HepG2 (cell line): Measurements from ENCODE around the gene HDHD3. TPM values are rescaled to one million over a fixed set of nuclear protein-coding genes. Genes with fewer than 3 reads are reported as not detected.

ENCODE experiments used
- BRCA1 ChIP-seq: sonication (generic); formaldehyde crosslinking; IDR thresholded peaks from 2 replicates; pipeline ENCODE4 v1.4.0; 2020; ENCODE audit warnings: missing genetic modification reagents
- NAIF1 ChIP-seq: sonication (generic); formaldehyde crosslinking; IDR thresholded peaks from 2 replicates; pipeline ENCODE4 v1.5.0; 2020; ENCODE audit warnings: mild to moderate bottlenecking, missing genetic modification reagents, borderline replicate concordance
- PHF21A ChIP-seq: sonication (generic); formaldehyde crosslinking; IDR thresholded peaks from 2 replicates; pipeline ENCODE4 v1.5.0; 2020; ENCODE audit warnings: mild to moderate bottlenecking, missing genetic modification reagents
- SMARCC2 ChIP-seq: fragments of 450-650 bp; IDR thresholded peaks from 2 replicates; pipeline ENCODE4 v1.6.1; 2017; ENCODE audit warnings: antibody characterized with exemption, mild to moderate bottlenecking
- SOX5 ChIP-seq: IDR thresholded peaks from 2 replicates; pipeline ENCODE4 v1.6.1; 2016; ENCODE audit warnings: borderline replicate concordance
- XBP1 ChIP-seq: sonication (generic); formaldehyde crosslinking; IDR thresholded peaks from 2 replicates; pipeline ENCODE4 v1.5.0; 2020; ENCODE audit warnings: missing genetic modification reagents
- ZNF136 ChIP-seq: sonication (generic); formaldehyde crosslinking; IDR thresholded peaks from 2 replicates; pipeline ENCODE4 v1.8.1; 2022; ENCODE audit warnings: low read depth, mild to moderate bottlenecking, moderate library complexity, missing genetic modification reagents
- ZNF589 ChIP-seq: sonication (generic); formaldehyde crosslinking; conservative IDR thresholded peaks from 2 replicates; pipeline ENCODE4 v1.8.0; 2022; ENCODE audit warnings: mild to moderate bottlenecking, moderate library complexity, missing genetic modification reagents
- ZNF766 ChIP-seq: sonication (generic); formaldehyde crosslinking; IDR thresholded peaks from 2 replicates; pipeline ENCODE4 v1.5.0; 2020; ENCODE audit warnings: missing genetic modification reagents, borderline replicate concordance
- ZSCAN9 ChIP-seq: IDR thresholded peaks from 2 replicates; pipeline ENCODE4 v1.6.1; 2016; ENCODE audit warnings: borderline replicate concordance
- polyA plus RNA-seq, 8 experiments: library from polyadenylated mRNA; depleted of rRNA in 3 of 8; stranded (reverse) in 7 of 8; unstranded in 1 of 8; fragments of >200 nt; fragmentation: Illumina TruSeq in 4 of 8; extraction: Trizol in 4 of 8; gene quantifications; 2 replicates each; pipeline versions ENCODE4 v1.2.1 to v1.2.3, GENCODE V29; 2011 to 2016; ENCODE audit warnings: low read depth in 4 of 8, missing spikeins in 1 of 8, mixed read lengths in 1 of 8; ENCODE audit not compliant: insufficient read depth in 1 of 8
- total RNA-seq, 5 experiments: library from RNA; depleted of rRNA; stranded (reverse); fragments of >200 nt; fragmentation: Illumina TruSeq; extraction: Trizol; gene quantifications; 2 replicates each; pipeline ENCODE4 v1.2.3, GENCODE V29; 2016; ENCODE audit warnings: low read depth in 1 of 5
- TF ChIP-seq, protein P1 (sequence below): sonication (generic); formaldehyde crosslinking; IDR thresholded peaks from 2 replicates; pipeline ENCODE4 v1.4.0; 2020; ENCODE audit warnings: mild to moderate bottlenecking, missing genetic modification reagents
- TF ChIP-seq, protein P2 (sequence below): sonication (generic); formaldehyde crosslinking; conservative IDR thresholded peaks from 2 replicates; pipeline ENCODE4 v1.8.0; 2022; ENCODE audit warnings: mild to moderate bottlenecking, moderate library complexity, missing genetic modification reagents
- TF ChIP-seq, protein P3 (sequence below): sonication (generic); formaldehyde crosslinking; IDR thresholded peaks from 2 replicates; pipeline ENCODE4 v1.8.0; 2022; ENCODE audit warnings: mild to moderate bottlenecking, missing genetic modification reagents

HDHD3 gene
- total and polyA plus RNA-seq, 2 of the 13 experiments (the other 11 are each of a cell fraction or from before 2014, with no cell fraction given) = 23.1 to 38.5 TPM

DNA sequence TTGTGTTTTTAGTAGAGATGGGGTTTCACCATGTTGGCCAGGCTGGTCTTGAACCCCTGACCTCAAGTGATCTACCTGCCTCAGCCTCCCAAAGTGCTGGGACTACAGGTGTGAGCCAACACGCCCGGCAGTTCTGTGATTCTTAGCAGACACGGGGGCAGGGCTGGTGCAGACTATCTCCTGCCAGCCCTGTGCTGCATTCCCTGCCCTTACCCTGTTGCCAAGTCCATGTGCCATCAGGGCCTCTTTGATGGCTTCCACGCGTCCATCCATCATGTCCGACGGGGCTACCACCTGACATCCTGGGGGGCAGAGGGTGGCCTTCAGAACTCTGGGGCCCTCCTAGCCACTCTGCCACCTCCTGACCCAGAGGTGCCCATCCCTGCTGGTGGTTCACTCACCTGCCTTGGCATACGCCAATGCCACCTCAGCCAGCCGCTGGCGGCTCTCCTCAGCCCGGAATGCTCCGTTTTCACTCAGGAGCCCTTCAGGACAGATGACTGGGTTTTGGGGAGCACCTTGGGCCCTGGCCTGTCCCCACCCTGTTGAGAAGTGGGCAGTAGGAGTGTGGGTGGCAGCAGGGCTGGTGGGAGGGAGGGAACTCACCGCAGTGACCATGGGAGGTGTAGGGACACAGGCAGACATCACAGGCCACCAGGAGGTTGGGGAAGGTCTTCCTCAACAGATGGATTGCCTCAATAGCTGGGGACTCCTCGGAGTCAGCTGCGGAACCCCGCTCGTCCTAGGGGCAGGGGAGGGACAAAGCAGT, 13.6 kb upstream of the HDHD3 start (continued):
- TF ChIP-seq, protein P1, sequence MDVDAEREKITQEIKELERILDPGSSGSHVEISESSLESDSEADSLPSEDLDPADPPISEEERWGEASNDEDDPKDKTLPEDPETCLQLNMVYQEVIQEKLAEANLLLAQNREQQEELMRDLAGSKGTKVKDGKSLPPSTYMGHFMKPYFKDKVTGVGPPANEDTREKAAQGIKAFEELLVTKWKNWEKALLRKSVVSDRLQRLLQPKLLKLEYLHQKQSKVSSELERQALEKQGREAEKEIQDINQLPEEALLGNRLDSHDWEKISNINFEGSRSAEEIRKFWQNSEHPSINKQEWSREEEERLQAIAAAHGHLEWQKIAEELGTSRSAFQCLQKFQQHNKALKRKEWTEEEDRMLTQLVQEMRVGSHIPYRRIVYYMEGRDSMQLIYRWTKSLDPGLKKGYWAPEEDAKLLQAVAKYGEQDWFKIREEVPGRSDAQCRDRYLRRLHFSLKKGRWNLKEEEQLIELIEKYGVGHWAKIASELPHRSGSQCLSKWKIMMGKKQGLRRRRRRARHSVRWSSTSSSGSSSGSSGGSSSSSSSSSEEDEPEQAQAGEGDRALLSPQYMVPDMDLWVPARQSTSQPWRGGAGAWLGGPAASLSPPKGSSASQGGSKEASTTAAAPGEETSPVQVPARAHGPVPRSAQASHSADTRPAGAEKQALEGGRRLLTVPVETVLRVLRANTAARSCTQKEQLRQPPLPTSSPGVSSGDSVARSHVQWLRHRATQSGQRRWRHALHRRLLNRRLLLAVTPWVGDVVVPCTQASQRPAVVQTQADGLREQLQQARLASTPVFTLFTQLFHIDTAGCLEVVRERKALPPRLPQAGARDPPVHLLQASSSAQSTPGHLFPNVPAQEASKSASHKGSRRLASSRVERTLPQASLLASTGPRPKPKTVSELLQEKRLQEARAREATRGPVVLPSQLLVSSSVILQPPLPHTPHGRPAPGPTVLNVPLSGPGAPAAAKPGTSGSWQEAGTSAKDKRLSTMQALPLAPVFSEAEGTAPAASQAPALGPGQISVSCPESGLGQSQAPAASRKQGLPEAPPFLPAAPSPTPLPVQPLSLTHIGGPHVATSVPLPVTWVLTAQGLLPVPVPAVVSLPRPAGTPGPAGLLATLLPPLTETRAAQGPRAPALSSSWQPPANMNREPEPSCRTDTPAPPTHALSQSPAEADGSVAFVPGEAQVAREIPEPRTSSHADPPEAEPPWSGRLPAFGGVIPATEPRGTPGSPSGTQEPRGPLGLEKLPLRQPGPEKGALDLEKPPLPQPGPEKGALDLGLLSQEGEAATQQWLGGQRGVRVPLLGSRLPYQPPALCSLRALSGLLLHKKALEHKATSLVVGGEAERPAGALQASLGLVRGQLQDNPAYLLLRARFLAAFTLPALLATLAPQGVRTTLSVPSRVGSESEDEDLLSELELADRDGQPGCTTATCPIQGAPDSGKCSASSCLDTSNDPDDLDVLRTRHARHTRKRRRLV (CRISPR knock-in tag) = no peak
- TF ChIP-seq SMARCC2 (no peak), SOX5 (CRISPR knock-in tag) (no peak), PHF21A (CRISPR knock-in tag) (no peak), ZSCAN9 (CRISPR knock-in tag) (no peak), NAIF1 (CRISPR knock-in tag) (no peak), ZNF766 (no peak), XBP1 (CRISPR knock-in tag) (no peak), ZNF136 (CRISPR knock-in tag) (no peak), BRCA1 (CRISPR knock-in tag) (no peak), ZNF589 (CRISPR knock-in tag) (no peak)
- TF ChIP-seq, protein P2, sequence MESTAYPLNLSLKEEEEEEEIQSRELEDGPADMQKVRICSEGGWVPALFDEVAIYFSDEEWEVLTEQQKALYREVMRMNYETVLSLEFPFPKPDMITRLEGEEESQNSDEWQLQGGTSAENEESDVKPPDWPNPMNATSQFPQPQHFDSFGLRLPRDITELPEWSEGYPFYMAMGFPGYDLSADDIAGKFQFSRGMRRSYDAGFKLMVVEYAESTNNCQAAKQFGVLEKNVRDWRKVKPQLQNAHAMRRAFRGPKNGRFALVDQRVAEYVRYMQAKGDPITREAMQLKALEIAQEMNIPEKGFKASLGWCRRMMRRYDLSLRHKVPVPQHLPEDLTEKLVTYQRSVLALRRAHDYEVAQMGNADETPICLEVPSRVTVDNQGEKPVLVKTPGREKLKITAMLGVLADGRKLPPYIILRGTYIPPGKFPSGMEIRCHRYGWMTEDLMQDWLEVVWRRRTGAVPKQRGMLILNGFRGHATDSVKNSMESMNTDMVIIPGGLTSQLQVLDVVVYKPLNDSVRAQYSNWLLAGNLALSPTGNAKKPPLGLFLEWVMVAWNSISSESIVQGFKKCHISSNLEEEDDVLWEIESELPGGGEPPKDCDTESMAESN (CRISPR knock-in tag) = no peak
- TF ChIP-seq, protein P3, sequence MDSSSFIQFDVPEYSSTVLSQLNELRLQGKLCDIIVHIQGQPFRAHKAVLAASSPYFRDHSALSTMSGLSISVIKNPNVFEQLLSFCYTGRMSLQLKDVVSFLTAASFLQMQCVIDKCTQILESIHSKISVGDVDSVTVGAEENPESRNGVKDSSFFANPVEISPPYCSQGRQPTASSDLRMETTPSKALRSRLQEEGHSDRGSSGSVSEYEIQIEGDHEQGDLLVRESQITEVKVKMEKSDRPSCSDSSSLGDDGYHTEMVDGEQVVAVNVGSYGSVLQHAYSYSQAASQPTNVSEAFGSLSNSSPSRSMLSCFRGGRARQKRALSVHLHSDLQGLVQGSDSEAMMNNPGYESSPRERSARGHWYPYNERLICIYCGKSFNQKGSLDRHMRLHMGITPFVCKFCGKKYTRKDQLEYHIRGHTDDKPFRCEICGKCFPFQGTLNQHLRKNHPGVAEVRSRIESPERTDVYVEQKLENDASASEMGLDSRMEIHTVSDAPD (CRISPR knock-in tag) = no peak
